Measurements from ENCODE around the gene PRSS57.

DNA sequence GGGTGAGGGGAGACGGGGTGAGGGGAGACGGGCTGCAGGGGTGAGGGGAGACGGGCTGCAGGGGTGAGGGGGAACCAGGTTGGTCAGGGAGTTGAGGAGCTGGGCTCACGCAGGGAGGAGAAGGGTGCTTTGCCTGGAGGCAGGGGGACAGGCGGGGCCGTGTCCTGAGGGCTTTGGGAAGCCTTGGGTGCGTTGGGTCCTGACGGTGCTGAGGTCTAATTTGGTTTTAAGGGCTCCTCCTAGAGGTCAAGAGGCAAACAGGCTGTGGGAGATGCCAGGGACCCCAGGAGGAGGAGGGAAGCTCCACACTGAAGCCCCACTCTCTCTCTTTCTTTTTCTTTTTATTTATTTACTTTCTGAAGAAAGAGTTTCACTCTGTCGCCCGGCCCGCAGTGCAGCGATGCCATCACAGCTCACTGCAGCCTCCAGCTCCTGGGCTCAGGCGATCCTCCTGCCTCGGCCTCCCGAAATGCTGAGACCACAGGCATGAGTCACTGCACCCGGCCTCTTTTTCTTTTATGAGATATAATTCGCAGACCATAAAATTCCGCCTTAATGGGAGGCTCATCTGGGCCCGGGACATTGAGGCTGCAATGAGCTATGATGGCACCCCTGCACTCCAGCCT is 46.4 kb upstream of the PRSS57 start:
- no peak for TF ChIP-seq GATA2 (IDR thresholded peaks at IDR 0.05; ENCODE audit: low read depth, low read length)
- TF ChIP-seq GATA3 (IDR thresholded peaks at IDR 0.05; ENCODE audit: low read depth, low read length): no peak

Measured in SH-SY5Y (cell line).